ENCODE results near the gene OLFM2. TPM values are rescaled to one million over a fixed set of nuclear protein-coding genes. Genes with fewer than 3 reads are reported as not detected.
A peak's percentile ranks its signal among the peaks of the same experiment; 100 is the strongest.

Gene OLFM2
- polyA plus RNA-seq, 2 of the 4 experiments (the other 2 are of a cell fraction), result 6.5 to 8.0 TPM

- Histone ChIP-seq H3K27ac (peak overlapping the region; percentile 89 to 95; a peak in 4 of 6 replicates), H3K4me3 (peak overlapping the region; percentile 80), H3K4me2 (peak overlapping the region; percentile 99), H3K9me3 (no peaks in the 10 kb centered on the region), H3K4me1 (peaks cover 10% of the 10 kb centered on the region; the same call in 1 of the 3 replicates)
- POLR2A ChIA-PET, result no interaction called here
- FAIRE-seq, result no peak
- no peak for DNase-seq (ENCODE audit: low read depth in 1 of 2, low spot score in 1 of 2)
- TF ChIP-seq POLR2A (IDR thresholded peaks at IDR 0.05; ENCODE audit: low read length), result no peak
- no peak for TF ChIP-seq FOSB (CRISPR knock-in tag; IDR thresholded peaks at IDR 0.05)
- TF ChIP-seq USF2 (IDR thresholded peaks at IDR 0.05), result no peak
- TF ChIP-seq ZC3H11A (IDR thresholded peaks at IDR 0.05), result no peak
- TF ChIP-seq FOXS1 (CRISPR knock-in tag; IDR thresholded peaks at IDR 0.05), result no peak
- no peak for TF ChIP-seq HOXB5 (CRISPR knock-in tag; IDR thresholded peaks at IDR 0.05)
- no peak for TF ChIP-seq HEYL (CRISPR knock-in tag; IDR thresholded peaks at IDR 0.05)
- TF ChIP-seq RFX5 (IDR thresholded peaks at IDR 0.05), result no peak
- no peak for TF ChIP-seq TP53 (CRISPR knock-in tag; IDR thresholded peaks at IDR 0.05)
- no peak for TF ChIP-seq NFE2L2 (conservative IDR thresholded peaks at IDR 0.05; ENCODE audit: low read length)
- no peak for TF ChIP-seq PHF8 (IDR thresholded peaks at IDR 0.05; ENCODE audit: borderline replicate concordance, low read depth)
- TF ChIP-seq TFCP2L1 (CRISPR knock-in tag; IDR thresholded peaks at IDR 0.05), result no peak
- no peak for TF ChIP-seq RNF2 (IDR thresholded peaks at IDR 0.05; ENCODE audit: borderline replicate concordance, low read depth)
- no peak for TF ChIP-seq KDM5A (IDR thresholded peaks at IDR 0.05)
- TF ChIP-seq ZNF302 (CRISPR knock-in tag; IDR thresholded peaks at IDR 0.05), result no peak
- no peak for TF ChIP-seq MAX (IDR thresholded peaks at IDR 0.05)
- no peak for TF ChIP-seq GATA3 (IDR thresholded peaks at IDR 0.05; ENCODE audit: borderline replicate concordance)
- no peak for TF ChIP-seq KDM1A (IDR thresholded peaks at IDR 0.05; ENCODE audit: low read depth)
- no peak for TF ChIP-seq CBX2 (IDR thresholded peaks at IDR 0.05; ENCODE audit: borderline replicate concordance, low read depth)
- TF ChIP-seq CTCF (IDR thresholded peaks at IDR 0.05), result no peak
- CTCF ChIA-PET, result interaction anchor here (0.9 kb wide), 2 partner anchors 18 to 27 kb away, joined by 4 read pairs; no protein-coding TSS in a partner anchor
- 68% methylated on average over 22 of the region's 24 CpGs for WGBS (ENCODE audit: missing lambda C conversion rate)
- ATAC-seq, result no peak
These were observed 23.6 kb downstream of the OLFM2 start for GRCh38 chr19:9912551-9913236.

- no peak for FAIRE-seq
- 50% methylated on average over 6 of the region's 6 CpGs for WGBS (ENCODE audit: missing lambda C conversion rate)
- Histone ChIP-seq H3K27ac (no peak overlapping the region), H3K4me3 (no peak overlapping the region), H3K4me2 (no peak overlapping the region), H3K9me3 (no peaks in the 10 kb centered on the region), H3K4me1 (peaks cover 10% of the 10 kb centered on the region; the same call in 1 of the 3 replicates)
- TF ChIP-seq USF2 (IDR thresholded peaks at IDR 0.05), result no peak
- TF ChIP-seq CHD4 (IDR thresholded peaks at IDR 0.05; ENCODE audit: borderline replicate concordance), result no peak
- TF ChIP-seq PBX3 (IDR thresholded peaks at IDR 0.05), result no peak
- no peak for TF ChIP-seq RARB (CRISPR knock-in tag; IDR thresholded peaks at IDR 0.05)
- TF ChIP-seq ESRRA (IDR thresholded peaks at IDR 0.05; ENCODE audit: borderline replicate concordance, low read length), result no peak
- TF ChIP-seq HOXB13 (CRISPR knock-in tag; IDR thresholded peaks at IDR 0.05; ENCODE audit: low read depth), result no peak
- TF ChIP-seq CHD2 (IDR thresholded peaks at IDR 0.05; ENCODE audit: low read length, partially characterized antibody), result no peak
- TF ChIP-seq GATA3 (IDR thresholded peaks at IDR 0.05; ENCODE audit: borderline replicate concordance), result no peak
- no peak for TF ChIP-seq POLR2AphosphoS2 (conservative IDR thresholded peaks at IDR 0.05; ENCODE audit: low read length)
- no peak for TF ChIP-seq NR3C1 (IDR thresholded peaks at IDR 0.05)
- no peak for TF ChIP-seq EHF (CRISPR knock-in tag; IDR thresholded peaks at IDR 0.05)
- ChIA-PET POLR2A (no interaction called here), CTCF (no interaction called here)
- DNase-seq (ENCODE audit: low read depth in 1 of 2, low spot score in 1 of 2), result no peak
- ATAC-seq, result no peak
These were observed 24.7 kb downstream of the OLFM2 start for GRCh38 chr19:9911524-9912185.
